Measurements from ENCODE around the gene FES.
A peak's percentile ranks its signal among the peaks of the same experiment; 100 is the strongest.

Gene FES

DNA sequence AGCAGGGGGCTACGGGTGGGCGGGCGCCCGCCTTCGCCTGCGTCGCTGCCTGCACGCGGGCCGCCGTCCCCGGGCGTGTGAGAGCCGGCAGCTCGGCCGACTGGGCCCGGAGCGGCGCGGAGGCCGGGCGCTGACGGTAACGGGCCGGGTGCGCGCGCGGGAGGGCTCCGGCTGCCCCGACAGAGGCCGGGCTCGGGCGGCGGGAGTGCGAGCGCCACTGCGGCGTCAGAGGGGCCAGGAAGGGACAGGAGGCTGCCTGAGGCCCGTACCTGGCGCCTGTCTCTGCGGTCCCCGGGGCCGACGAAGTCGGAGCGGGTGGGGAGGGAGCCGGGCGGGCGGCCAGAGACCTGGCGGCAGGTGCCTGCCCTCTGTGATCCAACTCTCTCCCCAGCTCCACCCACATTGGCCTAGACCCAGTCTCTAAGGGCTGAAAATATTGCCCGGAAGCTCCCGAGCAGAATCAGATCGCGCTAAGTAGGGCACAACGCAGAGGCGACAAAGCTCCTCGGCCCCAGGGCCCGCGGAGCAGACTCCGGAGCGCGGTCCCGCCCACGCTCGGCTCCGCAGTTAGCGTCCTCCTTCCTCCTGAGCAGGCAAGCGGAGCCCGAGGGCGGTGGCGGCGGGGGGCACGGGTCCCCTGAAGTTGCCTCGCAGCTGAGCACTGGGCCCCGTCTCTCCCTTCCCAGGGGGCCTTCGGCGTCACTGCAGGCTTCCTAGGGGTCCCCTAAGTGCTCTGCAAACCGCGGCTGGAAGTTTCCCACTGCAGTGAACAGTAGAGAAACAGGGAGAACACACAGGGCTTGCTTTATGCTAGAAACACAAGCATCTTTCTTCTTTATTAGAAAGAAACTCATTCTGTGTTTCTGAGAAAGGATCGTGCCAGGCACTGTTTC is 18.8 kb downstream of the FES start, which contains the start of gene MAN2A2:
Gene MAN2A2 (plus strand): TSS at position 463 of the 893 bp plus-strand sequence. CDS start 906 bp downstream, outside the sequence.
- TF ChIP-seq, protein P1, sequence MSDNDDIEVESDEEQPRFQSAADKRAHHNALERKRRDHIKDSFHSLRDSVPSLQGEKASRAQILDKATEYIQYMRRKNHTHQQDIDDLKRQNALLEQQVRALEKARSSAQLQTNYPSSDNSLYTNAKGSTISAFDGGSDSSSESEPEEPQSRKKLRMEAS (IDR thresholded peaks at IDR 0.05), result no peak; the same call in 1 of the 2 replicates
- TF ChIP-seq NFIC (IDR thresholded peaks at IDR 0.05), result no peak
- no peak for TF ChIP-seq FOXM1 (IDR thresholded peaks at IDR 0.05; ENCODE audit: borderline replicate concordance, low read depth)
- TF ChIP-seq TEAD4 (IDR thresholded peaks at IDR 0.05), result no peak
- TF ChIP-seq, protein P2, sequence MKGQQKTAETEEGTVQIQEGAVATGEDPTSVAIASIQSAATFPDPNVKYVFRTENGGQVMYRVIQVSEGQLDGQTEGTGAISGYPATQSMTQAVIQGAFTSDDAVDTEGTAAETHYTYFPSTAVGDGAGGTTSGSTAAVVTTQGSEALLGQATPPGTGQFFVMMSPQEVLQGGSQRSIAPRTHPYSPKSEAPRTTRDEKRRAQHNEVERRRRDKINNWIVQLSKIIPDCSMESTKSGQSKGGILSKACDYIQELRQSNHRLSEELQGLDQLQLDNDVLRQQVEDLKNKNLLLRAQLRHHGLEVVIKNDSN (IDR thresholded peaks at IDR 0.05), result no peak
- TF ChIP-seq, protein P3, sequence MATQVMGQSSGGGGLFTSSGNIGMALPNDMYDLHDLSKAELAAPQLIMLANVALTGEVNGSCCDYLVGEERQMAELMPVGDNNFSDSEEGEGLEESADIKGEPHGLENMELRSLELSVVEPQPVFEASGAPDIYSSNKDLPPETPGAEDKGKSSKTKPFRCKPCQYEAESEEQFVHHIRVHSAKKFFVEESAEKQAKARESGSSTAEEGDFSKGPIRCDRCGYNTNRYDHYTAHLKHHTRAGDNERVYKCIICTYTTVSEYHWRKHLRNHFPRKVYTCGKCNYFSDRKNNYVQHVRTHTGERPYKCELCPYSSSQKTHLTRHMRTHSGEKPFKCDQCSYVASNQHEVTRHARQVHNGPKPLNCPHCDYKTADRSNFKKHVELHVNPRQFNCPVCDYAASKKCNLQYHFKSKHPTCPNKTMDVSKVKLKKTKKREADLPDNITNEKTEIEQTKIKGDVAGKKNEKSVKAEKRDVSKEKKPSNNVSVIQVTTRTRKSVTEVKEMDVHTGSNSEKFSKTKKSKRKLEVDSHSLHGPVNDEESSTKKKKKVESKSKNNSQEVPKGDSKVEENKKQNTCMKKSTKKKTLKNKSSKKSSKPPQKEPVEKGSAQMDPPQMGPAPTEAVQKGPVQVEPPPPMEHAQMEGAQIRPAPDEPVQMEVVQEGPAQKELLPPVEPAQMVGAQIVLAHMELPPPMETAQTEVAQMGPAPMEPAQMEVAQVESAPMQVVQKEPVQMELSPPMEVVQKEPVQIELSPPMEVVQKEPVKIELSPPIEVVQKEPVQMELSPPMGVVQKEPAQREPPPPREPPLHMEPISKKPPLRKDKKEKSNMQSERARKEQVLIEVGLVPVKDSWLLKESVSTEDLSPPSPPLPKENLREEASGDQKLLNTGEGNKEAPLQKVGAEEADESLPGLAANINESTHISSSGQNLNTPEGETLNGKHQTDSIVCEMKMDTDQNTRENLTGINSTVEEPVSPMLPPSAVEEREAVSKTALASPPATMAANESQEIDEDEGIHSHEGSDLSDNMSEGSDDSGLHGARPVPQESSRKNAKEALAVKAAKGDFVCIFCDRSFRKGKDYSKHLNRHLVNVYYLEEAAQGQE (IDR thresholded peaks at IDR 0.05; ENCODE audit: low read depth), result no peak
- no peak for TF ChIP-seq RAD21 (IDR thresholded peaks at IDR 0.05; ENCODE audit: low read depth)
- 0 out of 2 replicates have a peak, but pooled peaks have one; percentile 46 for TF ChIP-seq TCF12 (IDR thresholded peaks at IDR 0.05; ENCODE audit: low read depth)
- TF ChIP-seq CREB1 (IDR thresholded peaks at IDR 0.05; ENCODE audit: low read depth), result no peak
- no peak for TF ChIP-seq CEBPB (IDR thresholded peaks at IDR 0.05)
- peak; percentile 93 for TF ChIP-seq EGR1 (IDR thresholded peaks at IDR 0.05)
- TF ChIP-seq TAF1 (IDR thresholded peaks at IDR 0.05; ENCODE audit: low read depth), result peak; percentile 56; the same call in 1 of the 2 replicates
- no peak for TF ChIP-seq EP300 (IDR thresholded peaks at IDR 0.05; ENCODE audit: borderline replicate concordance)
- no peak for TF ChIP-seq YY1 (IDR thresholded peaks at IDR 0.05; ENCODE audit: low read depth)
- TF ChIP-seq ZBTB7A (IDR thresholded peaks at IDR 0.05; ENCODE audit: low read depth), result no peak; the same call in 1 of the 2 replicates

DNA sequence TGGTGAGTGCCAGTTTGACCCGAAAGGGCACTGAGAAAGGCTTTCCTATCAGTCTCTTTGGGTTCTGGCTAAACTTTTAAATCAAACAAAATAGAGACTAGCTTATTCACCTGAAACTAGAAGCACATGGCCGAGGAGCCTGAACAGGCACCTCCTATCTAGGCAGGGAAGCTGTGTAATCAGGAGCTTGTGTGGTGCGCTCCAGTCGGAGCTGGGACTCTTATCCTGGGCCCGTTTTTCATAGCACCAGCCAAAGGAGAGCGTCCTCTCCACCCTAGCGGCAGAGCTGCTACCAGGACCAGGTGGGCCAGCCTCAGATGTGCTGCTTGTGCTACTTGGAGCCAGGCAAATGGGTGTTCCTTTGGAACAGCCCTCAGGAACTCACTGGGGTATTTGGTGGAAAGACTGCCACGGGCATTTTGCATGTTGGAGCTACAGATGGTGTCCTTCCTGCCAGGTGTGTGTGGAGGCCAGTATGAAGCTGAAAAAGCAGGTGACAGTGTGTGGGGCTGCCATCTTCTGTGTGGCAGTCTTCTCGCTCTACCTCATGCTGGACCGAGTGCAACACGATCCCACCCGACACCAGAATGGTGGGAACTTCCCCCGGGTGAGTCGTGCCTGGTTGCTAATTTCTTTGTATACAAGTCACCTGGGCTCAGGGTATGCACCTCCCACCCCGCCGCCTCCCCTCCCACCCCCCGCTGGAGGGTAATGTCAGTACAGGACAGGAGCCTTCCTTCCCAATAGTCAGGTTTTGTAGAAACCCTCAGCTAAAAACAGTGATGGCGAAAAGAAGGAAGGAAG is 19.6 kb downstream of the FES start:
- TF ChIP-seq ZBTB7A (IDR thresholded peaks at IDR 0.05; ENCODE audit: low read depth), result no peak
- no peak for TF ChIP-seq CEBPB (IDR thresholded peaks at IDR 0.05)
- TF ChIP-seq, protein P1 (IDR thresholded peaks at IDR 0.05), result no peak
- TF ChIP-seq, protein P3 (IDR thresholded peaks at IDR 0.05; ENCODE audit: low read depth), result no peak
- TF ChIP-seq, protein P2 (IDR thresholded peaks at IDR 0.05), result no peak
- no peak for TF ChIP-seq FOXM1 (IDR thresholded peaks at IDR 0.05; ENCODE audit: borderline replicate concordance, low read depth)
- TF ChIP-seq NFIC (IDR thresholded peaks at IDR 0.05), result no peak
- no peak for TF ChIP-seq RAD21 (IDR thresholded peaks at IDR 0.05; ENCODE audit: low read depth)
- TF ChIP-seq TEAD4 (IDR thresholded peaks at IDR 0.05), result no peak
- no peak for TF ChIP-seq EP300 (IDR thresholded peaks at IDR 0.05; ENCODE audit: borderline replicate concordance)
- TF ChIP-seq YY1 (IDR thresholded peaks at IDR 0.05; ENCODE audit: low read depth), result no peak
- TF ChIP-seq CREB1 (IDR thresholded peaks at IDR 0.05; ENCODE audit: low read depth), result no peak
- no peak for TF ChIP-seq EGR1 (IDR thresholded peaks at IDR 0.05)
- no peak for TF ChIP-seq TAF1 (IDR thresholded peaks at IDR 0.05; ENCODE audit: low read depth)
- no peak for TF ChIP-seq TCF12 (IDR thresholded peaks at IDR 0.05; ENCODE audit: low read depth)

DNA sequence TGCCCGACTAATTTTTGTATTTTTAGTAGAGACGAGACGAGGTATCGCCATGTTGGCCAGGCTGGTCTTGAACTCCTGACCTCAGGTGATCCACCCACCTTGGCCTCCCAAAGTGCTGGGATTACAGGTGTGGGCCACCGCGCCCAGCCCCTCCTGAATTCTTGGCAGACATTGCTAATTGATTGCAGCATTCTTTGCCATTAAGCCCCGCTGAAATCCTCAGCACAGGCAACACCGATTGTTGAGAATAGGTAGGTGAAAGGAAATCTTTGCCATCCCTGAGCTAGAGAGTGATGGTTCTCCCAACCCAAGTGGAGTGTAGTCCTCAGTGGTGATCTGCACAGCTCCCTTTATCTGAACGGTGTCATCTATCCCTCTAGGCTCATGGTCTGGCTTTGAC is 20.4 kb downstream of the FES start:
- TF ChIP-seq TEAD4 (IDR thresholded peaks at IDR 0.05), result no peak
- TF ChIP-seq YY1 (IDR thresholded peaks at IDR 0.05; ENCODE audit: low read depth), result no peak
- TF ChIP-seq, protein P3 (IDR thresholded peaks at IDR 0.05; ENCODE audit: low read depth), result no peak
- TF ChIP-seq CEBPB (IDR thresholded peaks at IDR 0.05), result no peak

Data from Ishikawa (cell line).